GM19452 (cell line): ENCODE data around the gene ULK3.

Experiments used
- ATAC-seq: cut with Tn5 transposase; IDR thresholded peaks from one replicate; pipeline ENCODE4 v1.9.1; 2021; ENCODE audit not compliant: unreplicated experiment

ULK3 gene

GRCh38 chr15:74840851-74841775 lies 1.8 kb downstream of the ULK3 start:
- no peak for ATAC-seq

GRCh38 chr15:74839526-74840395 lies 3.2 kb downstream of the ULK3 start:
- no peak for ATAC-seq

GRCh38 chr15:74838746-74839525 lies 4.0 kb downstream of the ULK3 start:
- ATAC-seq, result no peak

- ATAC-seq, result no peak
Measured at GRCh38 chr15:74838137-74838516, 4.8 kb downstream of the ULK3 start.

- no peak for ATAC-seq
Measured at GRCh38 chr15:74837482-74838136, 5.3 kb downstream of the ULK3 start.

GRCh38 chr15:74836846-74837245 lies 6.1 kb downstream of the ULK3 start:
- no peak for ATAC-seq

GRCh38 chr15:74835312-74835823 lies 7.6 kb downstream of the ULK3 start:
- no peak for ATAC-seq

- ATAC-seq, result no peak
Measured at GRCh38 chr15:74833376-74834107, 9.4 kb downstream of the ULK3 start.

- ATAC-seq, result no peak
Measured at GRCh38 chr15:74832826-74833225, 10.1 kb downstream of the ULK3 start.

- ATAC-seq, result no peak
Measured at GRCh38 chr15:74831813-74832495, 11.0 kb downstream of the ULK3 start.

GRCh38 chr15:74830868-74831267 lies 12.1 kb downstream of the ULK3 start:
- ATAC-seq, result no peak

GRCh38 chr15:74829991-74830390 lies 13.0 kb downstream of the ULK3 start:
- no peak for ATAC-seq

GRCh38 chr15:74829486-74829885 lies 13.5 kb downstream of the ULK3 start:
- no peak for ATAC-seq

- no peak for ATAC-seq
Measured at GRCh38 chr15:74828835-74829234, 14.1 kb downstream of the ULK3 start.

- ATAC-seq, result no peak
Measured at GRCh38 chr15:74827614-74828013, 15.3 kb downstream of the ULK3 start.

GRCh38 chr15:74826921-74827320 lies 16.0 kb downstream of the ULK3 start:
- no peak for ATAC-seq

GRCh38 chr15:74826364-74826819 lies 16.6 kb downstream of the ULK3 start, which contains the start of gene CPLX3:
Gene CPLX3 (plus strand): TSS chr15:74826627. CDS start chr15:74826704, 77 bp downstream.
- ATAC-seq, result no peak

GRCh38 chr15:74825866-74826265 lies 17.1 kb downstream of the ULK3 start:
- ATAC-seq, result no peak

- ATAC-seq, result no peak
Measured at GRCh38 chr15:74824976-74825375, 18.0 kb downstream of the ULK3 start.
